Retina (tissue), 1 donor: ENCODE measurements around the gene EHF.
"Not testable (repeated sequence)": the region's sequence is repeated elsewhere in the genome, so short reads cannot be mapped to it uniquely, and the experiment has no call there.

ENCODE experiments used
- DNase-seq: peaks from one replicate; pipeline ENCODE4 v3.0.0-alpha.2; 2016

Gene EHF

GRCh38 chr11:34674038-34674437, 53.1 kb downstream of the EHF start:
- DNase-seq = no peak

GRCh38 chr11:34676227-34676626, 55.3 kb downstream of the EHF start:
- DNase-seq = no peak

DNA sequence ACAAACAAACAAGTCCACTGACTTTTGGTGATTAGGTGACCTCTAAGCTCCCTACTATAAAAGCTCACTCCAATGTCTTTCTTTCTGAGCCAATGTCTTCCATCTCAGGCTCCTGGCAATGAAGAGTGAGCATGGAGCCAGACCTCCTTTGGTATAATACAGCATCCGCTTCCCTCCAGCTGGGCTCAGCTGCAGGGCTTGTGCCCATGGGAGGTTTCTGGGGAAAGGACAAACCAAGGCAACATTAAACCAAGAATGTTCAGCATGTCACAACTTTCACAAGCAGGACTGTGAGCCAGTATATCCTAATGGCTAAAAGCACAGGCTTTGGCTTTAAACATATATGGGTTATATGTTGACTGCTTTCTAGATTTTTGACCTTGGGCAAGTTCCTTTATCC, 58.8 kb downstream of the EHF start:
- no peak for DNase-seq

DNA sequence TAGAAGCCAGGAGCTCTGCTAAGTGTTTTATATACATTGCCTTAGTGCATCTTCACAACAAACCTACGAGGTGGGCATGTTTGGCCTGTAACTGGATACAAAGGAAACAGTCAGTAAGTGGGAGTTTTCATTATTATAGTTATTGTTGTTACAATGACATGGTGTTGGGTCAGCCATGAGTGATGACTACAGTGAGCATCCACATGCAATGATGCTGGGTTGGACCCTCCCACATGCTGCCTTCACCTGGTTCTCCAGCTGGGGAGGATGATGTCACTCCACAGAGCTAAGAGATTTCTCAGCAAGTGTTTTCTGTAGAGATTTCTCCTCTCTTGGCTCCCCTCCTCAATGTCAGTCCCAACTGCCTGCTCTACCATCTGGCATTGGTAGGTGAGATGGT, 59.3 kb downstream of the EHF start:
- no peak for DNase-seq

DNA sequence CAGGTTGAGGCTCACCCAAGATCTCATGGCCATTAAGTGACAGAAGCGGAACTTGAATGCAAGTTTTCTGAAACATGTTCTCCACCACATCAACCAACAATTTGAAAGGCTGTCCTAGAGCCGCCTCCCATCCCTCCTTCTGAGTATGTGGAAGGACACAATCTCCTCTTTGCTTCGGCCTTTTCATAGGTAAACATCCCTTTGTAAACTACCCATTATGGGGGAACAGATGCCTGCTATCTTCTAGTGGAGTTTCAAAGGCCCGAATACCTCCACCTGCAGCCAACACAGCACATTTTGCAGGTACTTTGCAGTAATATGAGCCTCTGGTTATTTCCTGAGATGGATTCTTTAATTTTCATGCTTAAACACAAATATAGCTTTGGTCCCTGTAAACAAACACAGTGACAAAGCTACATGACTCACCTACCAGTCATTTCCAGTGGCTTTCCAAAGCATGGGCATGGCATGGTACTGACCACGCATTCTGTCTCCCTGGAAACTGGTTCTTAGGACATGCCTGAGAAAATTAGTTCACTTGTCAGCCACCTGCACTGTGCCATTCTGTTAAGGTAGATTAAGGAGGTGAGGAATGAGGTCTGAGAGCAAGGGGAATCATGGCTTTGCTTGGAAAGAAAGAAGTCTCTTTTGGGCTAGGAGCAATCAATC, 60.2 kb downstream of the EHF start:
- DNase-seq = no peak

GRCh38 chr11:34682825-34683224, 61.9 kb downstream of the EHF start:
- no peak for DNase-seq

DNA sequence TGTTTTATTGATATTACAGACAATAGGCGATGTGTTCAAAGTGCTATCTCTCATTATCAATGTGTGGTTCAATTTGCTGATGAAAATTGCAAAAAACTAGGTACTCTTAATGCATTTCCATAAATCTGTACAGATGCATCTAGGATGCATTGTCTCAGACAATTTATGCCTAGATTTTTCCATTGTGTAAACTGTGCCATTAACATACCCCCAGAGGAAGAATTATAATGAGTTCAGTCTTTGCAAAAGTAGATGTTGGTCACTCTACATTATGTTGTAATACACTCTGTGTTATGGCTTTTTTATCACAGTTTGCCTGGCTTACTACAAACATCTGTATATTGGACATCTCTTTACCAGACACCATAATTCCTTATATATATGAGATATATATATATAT, 62.5 kb downstream of the EHF start:
- no peak for DNase-seq

- DNase-seq = no peak
Measured at GRCh38 chr11:34685864-34686263, 65.0 kb downstream of the EHF start.

DNA sequence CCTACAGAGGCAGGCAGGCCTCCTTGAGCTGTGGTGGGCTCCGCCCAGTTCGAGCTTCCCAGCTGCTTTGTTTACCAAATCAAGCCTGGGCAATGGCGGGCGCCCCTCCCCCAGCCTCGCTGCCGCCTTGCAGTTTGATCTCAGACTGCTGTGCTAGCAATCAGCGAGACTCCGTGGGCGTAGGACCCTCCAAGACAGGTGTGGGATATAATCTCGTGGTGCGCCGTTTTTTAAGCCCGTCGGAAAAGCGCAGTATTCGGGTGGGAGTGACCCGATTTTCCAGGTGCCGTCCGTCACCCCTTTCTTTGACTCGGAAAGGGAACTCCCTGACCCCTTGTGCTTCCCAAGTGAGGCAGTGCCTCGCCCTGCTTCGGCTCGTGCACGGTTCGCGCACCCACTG, 71.4 kb downstream of the EHF start:
- not testable (repeated sequence) for DNase-seq

DNA sequence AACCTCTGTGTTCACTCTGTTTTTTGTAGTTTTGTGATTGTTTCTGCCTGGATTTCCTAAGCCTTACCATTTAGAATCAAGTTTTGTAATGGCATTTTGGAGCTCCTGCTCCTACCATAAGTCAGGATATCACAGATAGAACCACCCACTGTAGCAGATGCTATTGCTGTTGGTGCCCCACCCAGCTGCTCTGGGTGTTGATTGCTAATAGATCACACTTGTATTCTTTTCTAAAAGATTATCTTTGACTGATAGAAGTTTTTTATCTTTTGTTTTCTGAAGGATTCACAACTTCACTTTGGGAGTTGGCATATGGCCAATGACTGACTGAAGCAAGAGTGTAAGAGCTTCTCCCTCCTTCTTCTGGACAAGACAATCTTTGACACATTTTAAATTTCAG, 76.0 kb downstream of the EHF start:
- DNase-seq = no peak

DNA sequence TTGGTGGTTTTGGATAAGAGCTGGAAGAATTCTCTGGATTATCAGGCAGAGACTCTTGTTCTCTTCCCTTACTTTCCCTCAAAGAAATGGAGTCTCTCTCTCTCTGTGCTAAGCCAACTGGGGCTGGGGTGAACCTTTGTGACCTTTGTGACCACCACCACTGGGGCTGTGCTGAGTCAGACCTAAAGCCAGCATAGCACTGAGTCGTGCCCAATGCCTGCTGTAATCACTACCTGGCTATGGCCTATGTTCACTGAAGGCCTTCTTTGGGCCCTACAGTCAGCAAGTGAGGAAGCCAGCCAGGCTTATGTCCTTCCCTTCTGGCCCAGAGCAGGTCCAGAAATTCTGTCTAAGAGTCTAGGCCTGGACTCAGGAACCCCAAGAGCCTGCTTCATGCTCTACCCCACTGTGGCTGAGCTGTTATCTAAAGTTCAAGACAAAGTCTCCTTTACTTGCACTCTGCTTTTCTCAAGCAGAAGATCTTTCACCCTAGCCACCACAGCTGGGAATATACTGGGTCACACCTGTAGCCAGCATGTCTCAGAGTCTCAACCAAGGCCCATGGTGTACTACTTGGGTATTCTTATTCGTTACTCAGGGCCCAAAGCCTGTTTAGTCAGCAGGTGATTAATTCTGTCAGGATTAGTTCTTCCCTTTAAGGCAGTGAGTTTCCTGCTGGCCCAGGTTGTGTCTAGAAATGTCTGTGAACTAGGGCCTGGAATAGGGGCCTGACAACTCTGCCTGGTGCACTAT, 86.0 kb downstream of the EHF start:
- no peak for DNase-seq

DNA sequence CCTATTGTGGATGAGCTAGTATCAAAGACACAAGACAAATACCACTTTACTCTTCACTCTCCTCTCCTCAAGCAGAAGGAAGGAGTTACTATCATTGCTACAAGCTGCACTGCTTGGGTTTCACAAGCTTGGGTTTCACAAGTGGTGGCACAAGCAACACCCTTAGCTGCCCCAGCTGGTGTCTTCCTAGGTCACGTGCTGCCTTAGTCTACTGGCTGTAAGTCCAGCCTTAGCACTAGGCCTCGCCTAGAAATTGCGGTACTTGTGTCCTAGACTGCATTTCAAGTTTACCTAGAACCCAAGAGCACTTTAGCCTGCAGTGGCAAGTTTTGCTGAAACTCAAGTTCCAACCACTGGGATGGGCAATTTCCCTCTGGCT, 86.6 kb downstream of the EHF start:
- DNase-seq = no peak
